GM23338 (cell line): Measurements from ENCODE around the gene DEFB131A.
"Not testable (repeated sequence)": the region's sequence is repeated elsewhere in the genome, so short reads cannot be mapped to it uniquely, and the experiment has no call there.

Experiments
- CREB1 ChIP-seq: fragments of 250-450 bp; sonication (Bioruptor Pico); IDR thresholded peaks from 2 replicates; pipeline ENCODE4 v1.5.0; 2020; ENCODE audit warnings: low read depth, mild to moderate bottlenecking, moderate library complexity
- POLR2AphosphoS5 ChIP-seq: IDR thresholded peaks from 2 replicates; pipeline ENCODE4 v1.6.1; 2016; ENCODE audit warnings: antibody characterized with exemption, low read depth
- ZNF114 ChIP-seq: fragments of 250-450 bp; sonication (Bioruptor Pico); IDR thresholded peaks from 2 replicates; pipeline ENCODE4 v1.5.0; 2020; ENCODE audit warnings: mild to moderate bottlenecking, moderate library complexity
- TF ChIP-seq, protein P1 (sequence below), 2 experiments: fragments of 200-600 bp in 1 of 2; sonication (generic) in 1 of 2; conservative IDR thresholded peaks; 2 replicates each; pipeline versions ENCODE4 v1.5.1 to v1.6.1; 2016 to 2017; ENCODE audit warnings: antibody characterized with exemption in 2 of 2, low read depth in 2 of 2, mild to moderate bottlenecking in 2 of 2, moderate library complexity in 1 of 2
- TF ChIP-seq, protein P2 (sequence below): IDR thresholded peaks from one replicate; pipeline ENCODE4 v1.6.1; 2018; ENCODE audit warnings: antibody characterized with exemption; ENCODE audit not compliant: unreplicated experiment

DNA sequence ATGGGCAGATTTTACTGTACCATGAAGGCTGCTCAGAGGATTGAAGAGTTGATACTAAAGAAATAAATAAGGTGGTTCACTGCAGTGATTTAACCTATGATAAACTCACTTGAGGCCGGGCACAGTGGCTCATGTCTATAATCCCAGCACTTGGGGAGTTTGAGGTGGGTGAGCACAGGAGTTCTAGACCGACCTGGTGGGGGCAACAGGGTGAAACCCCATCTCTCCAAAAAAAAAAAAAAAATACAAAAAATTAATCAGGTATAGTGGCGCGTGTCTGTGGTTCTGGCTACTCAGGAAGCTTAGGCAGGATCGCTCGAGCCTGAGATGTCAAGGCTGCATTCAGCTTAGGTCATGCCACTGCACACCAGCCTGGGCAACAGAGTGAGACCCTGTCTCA, 467 bp downstream of the DEFB131A start:
- TF ChIP-seq, protein P1, sequence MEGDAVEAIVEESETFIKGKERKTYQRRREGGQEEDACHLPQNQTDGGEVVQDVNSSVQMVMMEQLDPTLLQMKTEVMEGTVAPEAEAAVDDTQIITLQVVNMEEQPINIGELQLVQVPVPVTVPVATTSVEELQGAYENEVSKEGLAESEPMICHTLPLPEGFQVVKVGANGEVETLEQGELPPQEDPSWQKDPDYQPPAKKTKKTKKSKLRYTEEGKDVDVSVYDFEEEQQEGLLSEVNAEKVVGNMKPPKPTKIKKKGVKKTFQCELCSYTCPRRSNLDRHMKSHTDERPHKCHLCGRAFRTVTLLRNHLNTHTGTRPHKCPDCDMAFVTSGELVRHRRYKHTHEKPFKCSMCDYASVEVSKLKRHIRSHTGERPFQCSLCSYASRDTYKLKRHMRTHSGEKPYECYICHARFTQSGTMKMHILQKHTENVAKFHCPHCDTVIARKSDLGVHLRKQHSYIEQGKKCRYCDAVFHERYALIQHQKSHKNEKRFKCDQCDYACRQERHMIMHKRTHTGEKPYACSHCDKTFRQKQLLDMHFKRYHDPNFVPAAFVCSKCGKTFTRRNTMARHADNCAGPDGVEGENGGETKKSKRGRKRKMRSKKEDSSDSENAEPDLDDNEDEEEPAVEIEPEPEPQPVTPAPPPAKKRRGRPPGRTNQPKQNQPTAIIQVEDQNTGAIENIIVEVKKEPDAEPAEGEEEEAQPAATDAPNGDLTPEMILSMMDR (conservative IDR thresholded peaks at IDR 0.05; ENCODE audit: low read depth in 2 of 2): not testable (repeated sequence)
- TF ChIP-seq, protein P2, sequence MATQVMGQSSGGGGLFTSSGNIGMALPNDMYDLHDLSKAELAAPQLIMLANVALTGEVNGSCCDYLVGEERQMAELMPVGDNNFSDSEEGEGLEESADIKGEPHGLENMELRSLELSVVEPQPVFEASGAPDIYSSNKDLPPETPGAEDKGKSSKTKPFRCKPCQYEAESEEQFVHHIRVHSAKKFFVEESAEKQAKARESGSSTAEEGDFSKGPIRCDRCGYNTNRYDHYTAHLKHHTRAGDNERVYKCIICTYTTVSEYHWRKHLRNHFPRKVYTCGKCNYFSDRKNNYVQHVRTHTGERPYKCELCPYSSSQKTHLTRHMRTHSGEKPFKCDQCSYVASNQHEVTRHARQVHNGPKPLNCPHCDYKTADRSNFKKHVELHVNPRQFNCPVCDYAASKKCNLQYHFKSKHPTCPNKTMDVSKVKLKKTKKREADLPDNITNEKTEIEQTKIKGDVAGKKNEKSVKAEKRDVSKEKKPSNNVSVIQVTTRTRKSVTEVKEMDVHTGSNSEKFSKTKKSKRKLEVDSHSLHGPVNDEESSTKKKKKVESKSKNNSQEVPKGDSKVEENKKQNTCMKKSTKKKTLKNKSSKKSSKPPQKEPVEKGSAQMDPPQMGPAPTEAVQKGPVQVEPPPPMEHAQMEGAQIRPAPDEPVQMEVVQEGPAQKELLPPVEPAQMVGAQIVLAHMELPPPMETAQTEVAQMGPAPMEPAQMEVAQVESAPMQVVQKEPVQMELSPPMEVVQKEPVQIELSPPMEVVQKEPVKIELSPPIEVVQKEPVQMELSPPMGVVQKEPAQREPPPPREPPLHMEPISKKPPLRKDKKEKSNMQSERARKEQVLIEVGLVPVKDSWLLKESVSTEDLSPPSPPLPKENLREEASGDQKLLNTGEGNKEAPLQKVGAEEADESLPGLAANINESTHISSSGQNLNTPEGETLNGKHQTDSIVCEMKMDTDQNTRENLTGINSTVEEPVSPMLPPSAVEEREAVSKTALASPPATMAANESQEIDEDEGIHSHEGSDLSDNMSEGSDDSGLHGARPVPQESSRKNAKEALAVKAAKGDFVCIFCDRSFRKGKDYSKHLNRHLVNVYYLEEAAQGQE: not testable (repeated sequence)
- TF ChIP-seq POLR2AphosphoS5, CREB1, ZNF114: not testable (repeated sequence)
